OCI-LY3 (cell line): ENCODE results near the gene CRHBP.

ENCODE experiments used
- EZH2phosphoT487 ChIP-seq: fragments of 200-600 bp; shearing (Covaris generic); IDR thresholded peaks from 2 replicates; pipeline ENCODE4 v1.6.1; 2018; ENCODE audit warnings: antibody characterized with exemption, mixed run types, low read depth
- TF ChIP-seq, protein P1 (sequence below): fragments of 200-600, 300-600 bp; sonication (generic); IDR thresholded peaks from 2 replicates; pipeline ENCODE4 v1.5.1; 2014; ENCODE audit warnings: antibody characterized with exemption, low read length, low read depth

DNA sequence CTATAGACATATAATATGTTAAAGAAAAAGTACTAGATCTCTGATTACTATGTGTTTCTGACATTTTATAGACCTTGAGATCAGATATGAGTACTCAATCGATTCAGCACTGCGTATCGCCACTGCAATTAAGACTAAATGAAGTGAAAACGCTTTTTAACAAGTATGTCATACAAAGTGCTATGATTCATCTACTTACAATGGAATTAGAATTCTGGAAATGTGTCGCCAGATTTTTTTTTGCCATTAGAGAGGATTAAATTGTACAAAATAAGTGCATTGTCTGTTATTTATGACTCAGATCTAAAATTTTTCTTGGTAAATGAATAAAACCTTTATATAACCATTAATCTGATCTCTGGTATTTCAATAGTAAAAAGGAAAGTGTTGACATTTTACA, 57.4 kb downstream of the CRHBP start:
- TF ChIP-seq, protein P1, sequence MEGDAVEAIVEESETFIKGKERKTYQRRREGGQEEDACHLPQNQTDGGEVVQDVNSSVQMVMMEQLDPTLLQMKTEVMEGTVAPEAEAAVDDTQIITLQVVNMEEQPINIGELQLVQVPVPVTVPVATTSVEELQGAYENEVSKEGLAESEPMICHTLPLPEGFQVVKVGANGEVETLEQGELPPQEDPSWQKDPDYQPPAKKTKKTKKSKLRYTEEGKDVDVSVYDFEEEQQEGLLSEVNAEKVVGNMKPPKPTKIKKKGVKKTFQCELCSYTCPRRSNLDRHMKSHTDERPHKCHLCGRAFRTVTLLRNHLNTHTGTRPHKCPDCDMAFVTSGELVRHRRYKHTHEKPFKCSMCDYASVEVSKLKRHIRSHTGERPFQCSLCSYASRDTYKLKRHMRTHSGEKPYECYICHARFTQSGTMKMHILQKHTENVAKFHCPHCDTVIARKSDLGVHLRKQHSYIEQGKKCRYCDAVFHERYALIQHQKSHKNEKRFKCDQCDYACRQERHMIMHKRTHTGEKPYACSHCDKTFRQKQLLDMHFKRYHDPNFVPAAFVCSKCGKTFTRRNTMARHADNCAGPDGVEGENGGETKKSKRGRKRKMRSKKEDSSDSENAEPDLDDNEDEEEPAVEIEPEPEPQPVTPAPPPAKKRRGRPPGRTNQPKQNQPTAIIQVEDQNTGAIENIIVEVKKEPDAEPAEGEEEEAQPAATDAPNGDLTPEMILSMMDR, result no peak
- TF ChIP-seq EZH2phosphoT487, result no peak
